PFSK-1 (cell line): ENCODE measurements around the gene EYA2.

ENCODE experiments used
- POLR2AphosphoS5 ChIP-seq: IDR thresholded peaks from 2 replicates; pipeline ENCODE4 v1.6.1; 2012; ENCODE audit warnings: low read depth, mild to moderate bottlenecking, control low read depth, low read length, moderate library complexity
- SIN3A ChIP-seq: IDR thresholded peaks from 2 replicates; pipeline ENCODE4 v1.6.1; 2012; ENCODE audit warnings: mild to moderate bottlenecking, low read length, moderate library complexity, borderline replicate concordance; ENCODE audit not compliant: insufficient read depth
- TAF1 ChIP-seq: IDR thresholded peaks from 2 replicates; pipeline ENCODE4 v1.6.1; 2012; ENCODE audit warnings: low read length, control low read depth, borderline replicate concordance; ENCODE audit not compliant: insufficient read depth
- TF ChIP-seq, protein P1 (sequence below), 2 experiments: IDR thresholded peaks; 2 replicates each; pipeline versions ENCODE4 v1.6.1 to v1.8.0; 2011 to 2012; ENCODE audit warnings: low read depth in 2 of 2, low read length in 2 of 2, control low read depth in 1 of 2, inconsistent platforms in 1 of 2, mild to moderate bottlenecking in 1 of 2, moderate library complexity in 1 of 2; ENCODE audit not compliant: insufficient read depth in 1 of 2

DNA sequence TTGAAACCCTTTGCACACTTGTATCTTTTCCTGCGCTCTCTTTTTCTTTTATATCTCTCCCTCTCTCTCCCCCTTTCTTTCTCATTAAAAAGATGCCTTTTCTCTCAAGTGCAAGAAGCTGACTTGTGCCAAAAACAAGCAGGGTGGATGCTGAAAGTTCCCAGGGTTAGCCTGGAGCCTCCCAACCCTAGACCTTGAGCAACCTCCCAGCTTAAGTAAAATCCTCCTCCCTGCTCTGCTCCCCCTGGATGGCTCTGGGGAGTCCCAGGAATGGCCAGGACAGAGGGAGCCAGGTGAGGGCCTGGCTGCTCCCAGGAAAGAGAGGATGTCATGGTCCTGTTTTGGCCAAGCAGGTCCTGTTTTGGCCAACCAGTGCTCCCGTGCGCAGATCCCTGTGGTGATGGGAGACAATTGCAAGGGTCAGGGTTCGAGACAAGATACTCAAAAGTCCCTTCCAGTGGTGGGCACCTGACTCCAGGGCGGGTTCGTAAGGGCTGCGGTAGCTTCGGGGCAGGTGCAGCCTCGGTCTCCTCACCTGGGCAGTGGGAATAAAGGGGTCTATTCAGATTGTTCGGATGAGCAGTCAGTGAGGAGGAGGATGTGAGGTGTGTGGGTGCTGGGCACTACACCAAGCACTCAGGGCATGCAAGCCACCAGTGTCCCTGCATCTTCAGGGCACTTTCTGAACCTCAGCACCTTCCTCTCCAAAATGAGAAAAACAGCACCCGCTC, 49.4 kb downstream of the EYA2 start:
- TF ChIP-seq POLR2AphosphoS5 (no peak), TAF1 (no peak), SIN3A (no peak)
- TF ChIP-seq, protein P1, sequence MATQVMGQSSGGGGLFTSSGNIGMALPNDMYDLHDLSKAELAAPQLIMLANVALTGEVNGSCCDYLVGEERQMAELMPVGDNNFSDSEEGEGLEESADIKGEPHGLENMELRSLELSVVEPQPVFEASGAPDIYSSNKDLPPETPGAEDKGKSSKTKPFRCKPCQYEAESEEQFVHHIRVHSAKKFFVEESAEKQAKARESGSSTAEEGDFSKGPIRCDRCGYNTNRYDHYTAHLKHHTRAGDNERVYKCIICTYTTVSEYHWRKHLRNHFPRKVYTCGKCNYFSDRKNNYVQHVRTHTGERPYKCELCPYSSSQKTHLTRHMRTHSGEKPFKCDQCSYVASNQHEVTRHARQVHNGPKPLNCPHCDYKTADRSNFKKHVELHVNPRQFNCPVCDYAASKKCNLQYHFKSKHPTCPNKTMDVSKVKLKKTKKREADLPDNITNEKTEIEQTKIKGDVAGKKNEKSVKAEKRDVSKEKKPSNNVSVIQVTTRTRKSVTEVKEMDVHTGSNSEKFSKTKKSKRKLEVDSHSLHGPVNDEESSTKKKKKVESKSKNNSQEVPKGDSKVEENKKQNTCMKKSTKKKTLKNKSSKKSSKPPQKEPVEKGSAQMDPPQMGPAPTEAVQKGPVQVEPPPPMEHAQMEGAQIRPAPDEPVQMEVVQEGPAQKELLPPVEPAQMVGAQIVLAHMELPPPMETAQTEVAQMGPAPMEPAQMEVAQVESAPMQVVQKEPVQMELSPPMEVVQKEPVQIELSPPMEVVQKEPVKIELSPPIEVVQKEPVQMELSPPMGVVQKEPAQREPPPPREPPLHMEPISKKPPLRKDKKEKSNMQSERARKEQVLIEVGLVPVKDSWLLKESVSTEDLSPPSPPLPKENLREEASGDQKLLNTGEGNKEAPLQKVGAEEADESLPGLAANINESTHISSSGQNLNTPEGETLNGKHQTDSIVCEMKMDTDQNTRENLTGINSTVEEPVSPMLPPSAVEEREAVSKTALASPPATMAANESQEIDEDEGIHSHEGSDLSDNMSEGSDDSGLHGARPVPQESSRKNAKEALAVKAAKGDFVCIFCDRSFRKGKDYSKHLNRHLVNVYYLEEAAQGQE (IDR thresholded peaks at IDR 0.05; ENCODE audit: insufficient read depth in 1 of 2, low read depth in 2 of 2, low read length in 2 of 2), result no peak
